A549 treated with CORT108297 at 1 μM for 4 hours (cell line): Measurements from ENCODE around the gene BAIAP2L2. TPM values are rescaled to one million over a fixed set of nuclear protein-coding genes. Genes with fewer than 3 reads are reported as not detected.

Source experiments
- total RNA-seq: library from RNA; stranded (reverse); fragments of 200-300 nt; extraction: Qiagen RNA extraction; gene quantifications from 5 replicates; pipeline ENCODE4 v1.2.3, GENCODE V29; 2022

The BAIAP2L2 gene, protein sequence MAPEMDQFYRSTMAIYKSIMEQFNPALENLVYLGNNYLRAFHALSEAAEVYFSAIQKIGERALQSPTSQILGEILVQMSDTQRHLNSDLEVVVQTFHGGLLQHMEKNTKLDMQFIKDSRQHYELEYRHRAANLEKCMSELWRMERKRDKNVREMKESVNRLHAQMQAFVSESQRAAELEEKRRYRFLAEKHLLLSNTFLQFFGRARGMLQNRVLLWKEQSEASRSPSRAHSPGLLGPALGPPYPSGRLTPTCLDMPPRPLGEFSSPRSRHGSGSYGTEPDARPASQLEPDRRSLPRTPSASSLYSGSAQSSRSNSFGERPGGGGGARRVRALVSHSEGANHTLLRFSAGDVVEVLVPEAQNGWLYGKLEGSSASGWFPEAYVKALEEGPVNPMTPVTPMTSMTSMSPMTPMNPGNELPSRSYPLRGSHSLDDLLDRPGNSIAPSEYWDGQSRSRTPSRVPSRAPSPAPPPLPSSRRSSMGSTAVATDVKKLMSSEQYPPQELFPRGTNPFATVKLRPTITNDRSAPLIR
- 3.1 to 5.8 TPM (median 5.4 TPM) in 5 replicates for total RNA-seq

DNA sequence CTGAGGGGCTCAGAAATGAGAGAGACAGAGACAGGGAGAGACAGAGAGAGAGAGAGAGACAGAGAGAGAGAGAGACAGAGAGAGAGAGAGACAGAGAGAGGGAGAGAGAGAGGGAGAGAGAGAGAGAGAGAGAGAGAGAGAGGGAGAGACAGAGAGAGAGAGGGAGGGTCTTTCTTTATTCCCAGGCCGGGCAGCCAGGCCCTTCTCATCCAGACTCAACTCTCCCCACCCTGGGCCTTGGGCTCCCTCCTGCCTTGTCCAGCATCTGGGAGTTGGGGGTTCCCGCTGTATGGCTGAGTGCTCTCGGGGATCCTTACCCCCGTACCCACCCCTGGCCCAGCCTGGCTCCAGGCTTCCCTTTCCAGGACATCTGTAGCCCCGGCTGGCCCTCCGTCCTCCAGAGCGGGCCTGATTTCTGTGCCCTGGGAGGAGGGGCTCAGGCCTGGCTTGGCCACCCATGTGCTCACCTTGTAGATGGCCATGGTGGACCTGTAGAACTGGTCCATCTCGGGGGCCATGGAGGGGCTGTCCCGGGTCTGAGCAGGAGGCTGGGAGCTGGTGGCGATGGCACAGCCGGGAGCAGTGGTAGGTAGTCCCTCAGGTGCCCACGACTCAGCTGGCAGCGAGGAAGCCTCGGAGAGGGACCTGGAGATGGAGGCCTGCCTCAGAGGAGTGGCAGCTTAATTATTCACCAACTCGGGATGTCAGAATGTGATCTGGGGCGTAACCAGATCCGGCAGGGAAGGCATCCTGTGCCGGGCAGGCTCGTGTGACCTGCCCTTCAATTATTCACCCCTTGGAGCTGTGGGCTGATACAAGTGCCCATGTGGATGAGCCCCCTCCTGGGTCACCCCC is at the start of gene BAIAP2L2:
BAIAP2L2 (minus strand) TSS at position 677 of the 855 bp plus-strand sequence; CDS start at position 518, 159 bp downstream.

DNA sequence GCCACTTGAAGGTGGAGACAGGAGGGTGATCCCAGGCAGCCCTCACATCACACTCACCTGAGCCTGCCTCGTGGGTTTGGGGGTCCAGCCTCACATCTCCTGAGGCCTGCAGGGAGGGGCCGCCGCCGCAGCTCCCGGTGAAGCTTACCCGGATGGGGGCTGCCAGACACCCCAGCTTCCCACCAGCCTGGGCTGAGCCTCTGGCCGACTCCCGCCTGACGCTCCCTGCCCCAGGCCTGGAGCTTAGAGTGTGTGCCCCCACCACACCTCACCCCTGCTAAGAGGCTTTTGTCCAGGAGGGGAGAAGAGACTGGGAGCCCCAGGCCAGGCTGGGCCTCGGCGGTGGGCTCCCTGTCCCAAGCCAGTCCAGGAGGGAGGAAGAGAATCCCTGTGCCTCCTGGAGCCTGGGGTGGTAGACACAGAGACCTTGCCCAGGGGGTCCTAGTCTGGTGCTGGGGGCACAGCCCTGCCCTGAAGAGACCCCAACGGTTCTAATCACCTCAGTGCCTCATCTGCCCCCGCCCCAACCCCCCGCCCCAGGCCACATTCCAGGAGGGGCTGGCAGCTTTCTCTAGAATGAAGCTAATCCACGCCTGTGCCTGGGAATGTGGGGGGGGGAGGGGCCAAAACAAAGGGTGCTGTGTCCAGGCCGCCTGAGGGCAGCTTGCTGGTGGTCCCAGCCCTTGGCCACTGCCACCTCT is 26.4 kb downstream of the BAIAP2L2 start, which contains the start of gene SLC16A8:
SLC16A8 (minus strand) TSS at position 254 of the 701 bp plus-strand sequence. CDS start 1,311 bp downstream, outside the sequence.

DNA sequence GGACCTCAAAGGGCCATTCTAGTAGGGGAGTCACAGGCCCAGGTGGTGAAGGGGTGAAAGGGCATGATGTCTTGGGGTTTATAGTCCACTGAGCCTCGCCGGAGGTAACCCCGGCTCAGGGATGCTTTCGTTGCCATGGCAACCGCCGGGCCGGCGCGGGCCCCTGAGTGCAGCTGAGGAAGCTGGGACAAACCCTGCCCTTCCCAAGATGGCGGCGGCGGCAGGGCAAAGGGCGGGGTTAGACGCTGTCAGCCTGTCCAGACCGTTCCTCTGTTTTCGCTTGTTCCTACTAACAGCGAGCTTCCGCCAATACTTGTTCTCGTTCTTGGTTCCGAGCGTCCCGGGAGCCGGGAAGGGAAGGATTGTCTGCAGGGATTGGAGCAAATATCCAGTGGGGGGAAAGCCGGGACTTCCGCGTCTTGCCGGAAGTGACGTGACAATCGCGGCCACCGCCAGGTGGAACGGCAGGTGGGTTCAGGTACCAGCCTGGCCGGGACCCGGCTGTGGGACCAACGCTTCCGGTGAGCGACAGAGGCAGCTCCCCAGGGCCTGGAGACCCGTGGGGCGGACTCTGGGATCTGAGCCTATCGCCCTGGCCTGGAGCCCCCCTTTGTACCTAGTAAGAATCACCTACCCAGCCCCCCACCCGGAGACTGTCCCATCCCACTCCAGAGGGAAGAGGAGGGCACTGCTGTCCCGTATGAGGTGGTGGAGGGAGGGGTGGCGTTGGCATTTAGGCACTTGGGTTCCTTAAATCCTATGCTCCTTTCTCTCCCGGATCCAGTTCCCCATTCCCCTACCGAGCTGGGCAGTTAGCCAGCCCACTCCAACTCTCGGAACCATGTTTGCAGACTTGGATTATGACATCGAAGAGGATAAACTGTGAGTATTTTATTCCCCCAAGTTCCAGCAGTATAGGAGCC is 53.3 kb downstream of the BAIAP2L2 start, which contains the start of gene PICK1:
PICK1 (plus strand) TSS at position 436 of the 923 bp plus-strand sequence; CDS start at position 842, 406 bp downstream.

Other genes starting within 250 kb of the BAIAP2L2 start
- 15.4 to 21.0 TPM (median 18.3 TPM) in 5 replicates for gene MICALL1, start 204.4 kb downstream of the BAIAP2L2 start, total RNA-seq
- 0.16 to 0.29 TPM (median 0.22 TPM) in 5 replicates for gene C22orf23, start 157.1 kb downstream of the BAIAP2L2 start, total RNA-seq
- 120 to 143 TPM (median 134 TPM) in 5 replicates for gene POLR2F, start 157.0 kb downstream of the BAIAP2L2 start, total RNA-seq
- gene SOX10, start 126.1 kb downstream of the BAIAP2L2 start, total RNA-seq: not detected in 5 replicates
- 10.2 to 12.4 TPM (median 11.8 TPM) in 5 replicates for gene PICK1, start 53.3 kb downstream of the BAIAP2L2 start, total RNA-seq
- not detected in 5 replicates for gene SLC16A8, start 26.5 kb downstream of the BAIAP2L2 start, total RNA-seq
- gene PLA2G6, start 71.1 kb upstream of the BAIAP2L2 start, total RNA-seq: 3.2 to 5.1 TPM (median 4.2 TPM) in 5 replicates
- 12.8 to 21.1 TPM (median 14.1 TPM) in 5 replicates for gene MAFF, start 91.3 kb upstream of the BAIAP2L2 start, total RNA-seq
- 37.3 to 50.2 TPM (median 46.4 TPM) in 5 replicates for gene TMEM184B, start 162.3 kb upstream of the BAIAP2L2 start, total RNA-seq
- gene CSNK1E, start 206.7 kb upstream of the BAIAP2L2 start, total RNA-seq: 86.0 to 106 TPM (median 103 TPM) in 5 replicates